Activated CD4-positive, alpha-beta T cell treated with anti-CD3 and anti-CD28 coated beads, Interleukin-2, Interleukin-6, amounts not matched to agents 100 ng/mL and 50 ng/mL, durations not matched to agents 16 hours and 8 hours (primary cell): ENCODE measurements around the gene STK39.

ENCODE experiments used
- DNase-seq: peaks from one replicate; pipeline ENCODE4 v3.0.0-alpha.2; 2020

STK39 gene

GRCh38 chr2:168155680-168156079 is 91.7 kb downstream of the STK39 start:
- DNase-seq = no peak

DNA sequence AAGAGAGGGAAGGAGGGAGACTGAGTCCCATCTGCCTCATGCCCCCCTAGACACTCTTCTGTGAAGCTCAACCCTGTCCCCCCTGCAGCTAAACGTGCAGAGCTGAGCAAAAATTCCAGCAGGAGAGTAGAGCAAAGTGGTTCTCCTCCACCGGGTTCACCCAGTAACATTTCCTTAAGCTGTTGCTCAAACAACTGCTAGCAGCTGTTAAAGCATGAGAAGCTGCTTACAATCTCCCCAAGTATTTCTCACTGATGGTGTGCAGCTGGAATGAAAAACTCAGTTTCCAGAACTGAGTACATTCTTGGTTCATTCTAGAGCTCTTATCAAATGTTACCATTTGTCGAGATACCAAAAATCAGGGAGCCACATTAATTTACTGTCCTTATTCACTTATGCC is 92.3 kb downstream of the STK39 start:
- DNase-seq = no peak

DNA sequence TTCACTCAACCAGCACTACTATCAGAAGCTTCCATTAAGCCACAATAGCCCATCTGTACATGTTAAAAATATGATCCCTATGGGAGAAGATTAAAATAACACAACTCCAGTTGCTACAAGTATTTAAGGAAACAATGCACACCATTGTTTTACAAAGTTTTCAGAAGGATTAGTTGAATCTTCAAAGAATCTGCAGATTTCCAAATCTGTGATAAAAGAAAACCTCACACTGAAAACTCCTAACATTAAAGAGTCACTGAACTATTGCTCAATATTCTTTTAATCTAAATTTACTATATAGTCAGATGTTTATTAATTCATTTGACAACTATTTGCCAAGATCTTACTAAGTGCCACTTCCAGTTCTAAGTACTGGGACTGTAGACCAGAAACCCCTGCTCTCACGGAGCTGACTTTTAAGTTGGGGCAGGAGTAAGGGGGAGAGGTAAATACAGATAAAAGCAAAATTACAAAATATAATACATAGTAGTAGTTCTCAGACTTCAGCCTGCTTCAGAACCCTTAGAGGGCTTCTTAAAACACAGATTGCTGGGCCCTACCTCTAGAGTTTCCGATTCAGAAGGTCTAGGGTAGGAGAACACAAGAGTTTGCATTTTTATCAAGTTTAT is 94.4 kb downstream of the STK39 start:
- DNase-seq = no peak

DNA sequence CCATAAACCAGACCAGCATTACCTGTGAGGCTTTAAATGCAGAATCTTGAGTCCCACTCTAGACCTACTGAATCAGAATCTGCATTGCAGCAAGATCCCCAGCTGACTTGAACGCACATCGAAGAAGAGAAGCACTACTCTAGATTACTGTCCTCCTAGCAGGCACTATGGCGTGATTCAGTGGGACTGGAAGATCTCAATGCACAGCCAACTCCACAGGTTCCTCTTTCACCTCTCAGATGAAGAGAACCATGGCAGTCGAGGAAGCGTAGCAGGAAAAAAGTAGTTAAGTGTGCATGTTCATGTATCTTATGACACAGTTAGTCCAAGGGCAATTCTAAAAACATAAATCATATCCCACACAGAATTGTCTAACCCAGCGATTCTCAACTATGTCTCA is 97.4 kb downstream of the STK39 start:
- no peak for DNase-seq

DNA sequence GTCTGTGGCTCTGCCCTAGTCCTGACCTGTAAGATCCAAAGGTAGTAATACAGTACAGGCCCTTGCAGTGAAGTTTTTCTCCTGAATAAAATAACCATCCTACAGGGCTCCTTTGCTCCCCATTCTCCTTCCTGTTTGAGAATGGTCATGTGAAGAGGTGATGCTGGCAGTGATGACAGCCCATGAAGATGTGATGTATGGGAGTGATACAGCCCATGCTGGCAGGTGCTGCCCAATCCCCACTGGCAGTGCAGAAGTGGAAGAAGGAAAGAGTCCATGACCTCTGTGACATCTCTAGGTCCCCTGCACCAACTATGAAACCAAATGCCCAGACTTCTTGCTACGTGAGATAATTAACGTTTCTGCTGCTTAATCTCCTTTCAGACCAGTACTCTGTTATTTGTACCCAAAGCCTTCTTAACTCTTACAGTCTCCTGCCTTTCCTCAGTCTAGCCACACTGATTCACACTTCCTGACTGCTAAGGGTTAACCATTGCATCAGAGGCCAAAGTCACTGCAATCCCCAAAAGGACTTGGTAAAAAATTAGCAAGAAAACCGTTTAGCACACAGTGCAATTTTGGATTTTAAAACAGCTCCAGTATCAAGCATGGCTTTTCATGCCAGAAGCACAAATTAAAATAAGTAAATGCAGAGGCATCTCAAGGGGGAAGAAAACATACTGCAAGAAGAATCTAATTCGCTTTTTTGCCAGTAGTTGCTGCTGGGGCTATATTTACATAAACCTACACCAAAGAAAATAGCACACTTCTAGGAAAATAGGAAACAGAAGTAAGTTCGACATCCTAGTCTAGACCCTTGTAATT is 98.0 kb downstream of the STK39 start:
- peak; percentile 29 for DNase-seq

DNA sequence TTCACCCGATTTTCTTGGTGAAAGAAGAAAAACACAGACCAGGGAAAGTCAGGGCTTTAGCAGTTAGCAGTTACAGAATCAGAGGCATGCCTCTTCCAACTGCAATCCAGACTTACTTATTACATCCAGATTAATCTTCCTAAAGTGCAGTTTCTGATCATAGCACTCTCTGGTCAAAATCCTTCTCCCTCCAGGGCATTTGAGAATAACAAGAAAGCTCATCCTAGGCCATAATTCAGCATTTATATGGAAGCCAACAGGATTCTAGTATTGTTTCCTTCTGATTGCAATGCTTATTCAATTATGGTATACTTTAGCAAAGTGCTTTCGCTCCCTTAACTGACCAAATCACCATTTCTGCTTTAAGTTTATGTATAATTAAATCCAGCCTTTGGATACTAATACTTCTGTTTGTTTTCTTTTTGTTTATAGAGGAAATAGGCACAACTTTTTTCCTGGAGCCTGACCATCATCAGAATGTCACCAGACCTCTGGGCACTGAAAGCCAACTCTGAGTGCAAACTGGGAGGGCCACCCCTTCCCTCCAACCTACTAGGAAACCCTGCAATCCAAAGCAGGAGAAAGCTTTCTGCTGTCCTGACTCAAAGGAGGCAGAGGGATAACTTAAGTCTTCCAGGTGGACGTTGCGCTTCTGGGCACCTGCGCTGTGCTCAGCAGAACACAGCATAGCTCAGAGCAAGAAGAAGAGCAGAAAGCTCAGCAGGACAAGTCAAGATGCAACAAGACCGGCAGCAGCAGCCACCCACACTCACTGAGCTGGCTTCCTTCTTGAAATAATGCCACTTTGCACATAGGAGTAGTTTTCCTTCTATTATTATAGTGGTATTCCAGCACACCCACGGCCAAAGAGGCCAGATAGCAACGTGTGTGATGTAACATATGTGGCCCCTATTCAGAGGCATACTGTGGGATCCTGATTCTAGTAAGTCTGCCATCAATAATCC is 99.3 kb downstream of the STK39 start:
- DNase-seq = no peak

GRCh38 chr2:168146892-168147810 is 100.2 kb downstream of the STK39 start:
- no peak for DNase-seq

DNA sequence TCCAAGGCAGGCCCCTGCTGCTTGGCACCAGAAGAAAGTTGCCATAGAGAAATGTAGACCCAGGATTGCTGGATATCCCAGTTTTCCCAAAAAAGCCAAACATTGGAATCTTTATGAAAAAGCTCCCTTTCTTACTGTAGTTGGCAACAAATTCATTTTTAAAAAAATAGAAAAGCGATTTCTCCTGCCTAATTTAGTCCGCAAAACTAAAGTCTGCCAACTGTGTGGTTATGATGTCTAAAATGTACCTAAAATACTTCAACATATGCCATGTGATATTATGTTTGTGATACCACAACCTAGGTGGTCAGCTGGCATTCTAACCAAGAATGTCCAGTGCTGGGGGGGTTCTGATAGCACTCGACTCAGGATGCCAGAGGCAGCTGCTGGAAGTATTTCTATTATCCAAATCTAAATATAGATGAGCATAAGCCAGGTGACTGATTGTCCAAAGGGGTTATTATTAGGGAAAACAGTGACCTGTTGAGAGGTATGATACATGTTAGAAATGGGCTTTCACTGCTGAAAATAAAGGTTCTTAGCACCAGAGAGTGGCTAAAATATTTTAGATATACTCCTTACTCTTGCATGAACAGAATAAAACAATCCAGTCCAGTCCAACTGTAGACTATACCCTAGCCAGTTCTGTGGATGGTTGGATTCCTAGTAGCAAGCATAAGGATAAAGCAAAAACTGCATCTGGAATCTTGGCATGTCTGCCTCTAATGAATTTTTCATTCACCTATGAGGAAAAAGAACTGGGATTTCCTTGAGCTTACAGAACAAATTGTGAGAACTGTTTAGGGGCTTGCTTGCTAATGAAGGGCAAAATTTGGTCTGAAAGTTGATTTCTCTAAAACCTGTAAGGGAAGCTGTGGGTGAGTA is 101.7 kb downstream of the STK39 start:
- no peak for DNase-seq

GRCh38 chr2:168145011-168145410 is 102.4 kb downstream of the STK39 start:
- DNase-seq = no peak

DNA sequence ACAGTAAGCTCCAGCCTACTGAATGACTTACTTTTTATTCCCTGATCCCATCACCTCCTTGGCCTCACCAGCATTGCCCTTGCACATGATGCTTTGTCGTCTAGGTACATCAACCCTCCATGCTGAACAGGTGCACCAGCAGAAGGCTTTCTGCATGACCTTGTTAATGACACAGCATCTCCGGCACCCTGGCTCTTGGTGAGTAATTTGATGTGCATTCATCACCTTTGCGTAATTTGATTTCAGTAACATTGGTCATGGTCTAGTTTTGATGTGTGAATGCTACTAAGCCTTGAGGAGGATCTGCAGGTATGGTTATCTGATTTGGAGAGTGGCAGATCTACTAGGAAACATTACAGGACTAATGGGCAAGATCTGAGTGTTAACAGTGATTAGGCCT is 103.6 kb downstream of the STK39 start:
- DNase-seq = no peak

DNA sequence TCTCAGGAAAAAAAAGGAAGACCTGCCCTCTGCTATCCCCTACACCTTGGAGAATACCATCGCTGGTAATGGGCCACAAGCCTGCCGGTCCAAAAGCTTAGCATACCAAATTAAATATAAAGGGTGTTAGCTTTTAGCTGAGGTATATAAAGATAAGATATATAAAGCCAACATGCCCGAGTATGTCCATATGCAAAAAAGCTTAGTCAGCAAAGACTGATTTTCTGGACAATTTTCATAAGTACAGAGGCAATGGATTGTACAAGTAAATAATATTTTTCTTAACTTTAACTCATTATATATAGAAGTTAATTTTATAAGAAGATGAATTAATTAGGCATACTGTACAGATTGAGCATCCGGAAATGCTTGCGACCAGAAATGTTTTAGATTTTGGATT is 106.5 kb downstream of the STK39 start:
- no peak for DNase-seq

GRCh38 chr2:168139852-168140251 is 107.5 kb downstream of the STK39 start:
- no peak for DNase-seq

DNA sequence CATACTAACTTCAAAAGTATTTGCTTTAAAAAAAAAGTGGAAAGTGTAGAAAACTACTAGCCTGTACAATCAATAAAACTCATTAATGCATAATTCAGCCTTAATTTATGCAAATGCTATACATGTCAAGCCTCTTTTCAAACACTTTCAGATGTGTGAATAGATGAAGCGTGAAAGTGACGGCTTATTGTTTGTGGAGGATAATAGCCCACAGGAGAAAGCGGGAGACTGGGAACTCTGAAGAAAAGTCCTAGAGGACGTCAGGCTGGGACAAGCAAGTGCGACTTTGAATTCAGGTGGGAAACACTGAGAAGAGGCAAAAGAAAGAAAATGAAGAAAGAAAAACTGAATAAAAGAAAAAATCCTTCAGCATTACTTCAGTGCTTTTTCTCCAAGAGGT is 108.5 kb downstream of the STK39 start:
- no peak for DNase-seq

DNA sequence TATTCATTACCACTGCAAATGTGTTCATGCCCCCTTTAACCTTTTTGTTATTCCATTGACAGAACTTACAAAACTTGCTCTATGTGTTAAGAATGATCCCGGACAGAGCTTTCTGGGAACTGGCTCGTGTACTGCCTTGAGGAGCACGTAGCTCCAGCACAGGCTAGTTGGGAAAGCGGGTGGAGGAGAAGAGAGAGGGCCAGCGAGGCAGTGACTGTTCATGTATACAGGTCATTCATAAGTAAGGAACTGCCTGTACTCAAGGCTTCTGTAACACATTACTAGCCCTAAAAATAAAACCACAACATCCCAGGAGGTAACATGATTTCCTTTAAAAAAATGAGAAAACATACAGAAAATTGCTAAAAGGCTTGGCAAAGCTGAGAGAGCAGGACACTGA is 109.0 kb downstream of the STK39 start:
- DNase-seq = no peak

- no peak for DNase-seq
These were observed 109.8 kb downstream of the STK39 start for GRCh38 chr2:168137510-168138180.

DNA sequence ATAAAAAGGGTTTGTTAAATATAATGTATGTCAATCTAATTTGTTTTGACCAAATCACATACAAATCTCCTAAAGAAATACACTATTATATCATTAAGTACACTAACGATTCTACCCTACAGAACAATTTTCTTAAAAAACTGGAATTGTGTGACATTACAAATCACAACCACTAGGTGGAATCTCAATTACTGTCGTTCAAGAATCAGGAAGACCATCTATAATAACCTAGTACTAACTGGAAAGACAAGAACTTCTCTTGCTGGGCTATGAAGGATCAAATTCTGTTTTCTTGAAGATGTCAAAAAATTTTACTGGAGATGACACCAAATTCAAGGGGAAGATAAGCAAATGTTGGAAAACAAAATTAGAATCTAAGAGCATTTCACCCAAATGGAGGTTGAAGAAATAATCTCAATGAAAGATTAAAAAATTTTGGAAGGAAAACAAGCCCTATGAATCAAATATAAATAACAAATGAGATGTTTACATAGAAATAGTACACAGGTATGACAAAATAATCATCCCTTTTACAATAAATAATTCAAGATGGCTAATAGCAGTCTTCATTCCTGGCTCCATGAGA is 110.9 kb downstream of the STK39 start:
- DNase-seq = peak; percentile 31

DNA sequence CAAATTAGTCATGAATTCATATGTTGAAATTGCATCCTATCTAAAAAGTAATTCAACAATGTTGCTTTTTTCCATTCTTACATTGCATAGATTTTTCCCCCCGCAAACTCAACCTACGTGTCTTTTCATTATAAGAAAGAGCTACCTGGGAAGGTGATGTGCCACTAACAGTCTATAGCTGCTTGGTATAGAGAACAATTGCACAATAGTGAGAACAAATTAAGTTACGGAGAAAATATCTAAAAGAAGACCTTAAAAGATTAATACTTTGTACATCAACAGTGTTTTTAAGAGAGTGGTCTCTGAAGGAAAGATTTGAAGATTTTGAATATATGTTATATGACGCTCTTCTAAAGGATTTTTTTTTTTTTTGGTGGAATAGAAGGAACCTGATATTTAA is 111.8 kb downstream of the STK39 start:
- no peak for DNase-seq

GRCh38 chr2:168135121-168135520 is 112.3 kb downstream of the STK39 start:
- DNase-seq = no peak

GRCh38 chr2:168134485-168134884 is 112.9 kb downstream of the STK39 start:
- DNase-seq = no peak

GRCh38 chr2:168132389-168132788 is 115.0 kb downstream of the STK39 start:
- DNase-seq = no peak
